ENCODE data around the gene SPOP. TPM values are rescaled to one million over a fixed set of nuclear protein-coding genes. Genes with fewer than 3 reads are reported as not detected.
"Not testable (repeated sequence)": the region's sequence is repeated elsewhere in the genome, so short reads cannot be mapped to it uniquely, and the experiment has no call there.

SPOP gene
- 100 to 1,000 TPM in 2 of 3 donors, 10 to 100 TPM in 1; 64.9 to 180 (median 105) TPM for polyA plus RNA-seq

DNA sequence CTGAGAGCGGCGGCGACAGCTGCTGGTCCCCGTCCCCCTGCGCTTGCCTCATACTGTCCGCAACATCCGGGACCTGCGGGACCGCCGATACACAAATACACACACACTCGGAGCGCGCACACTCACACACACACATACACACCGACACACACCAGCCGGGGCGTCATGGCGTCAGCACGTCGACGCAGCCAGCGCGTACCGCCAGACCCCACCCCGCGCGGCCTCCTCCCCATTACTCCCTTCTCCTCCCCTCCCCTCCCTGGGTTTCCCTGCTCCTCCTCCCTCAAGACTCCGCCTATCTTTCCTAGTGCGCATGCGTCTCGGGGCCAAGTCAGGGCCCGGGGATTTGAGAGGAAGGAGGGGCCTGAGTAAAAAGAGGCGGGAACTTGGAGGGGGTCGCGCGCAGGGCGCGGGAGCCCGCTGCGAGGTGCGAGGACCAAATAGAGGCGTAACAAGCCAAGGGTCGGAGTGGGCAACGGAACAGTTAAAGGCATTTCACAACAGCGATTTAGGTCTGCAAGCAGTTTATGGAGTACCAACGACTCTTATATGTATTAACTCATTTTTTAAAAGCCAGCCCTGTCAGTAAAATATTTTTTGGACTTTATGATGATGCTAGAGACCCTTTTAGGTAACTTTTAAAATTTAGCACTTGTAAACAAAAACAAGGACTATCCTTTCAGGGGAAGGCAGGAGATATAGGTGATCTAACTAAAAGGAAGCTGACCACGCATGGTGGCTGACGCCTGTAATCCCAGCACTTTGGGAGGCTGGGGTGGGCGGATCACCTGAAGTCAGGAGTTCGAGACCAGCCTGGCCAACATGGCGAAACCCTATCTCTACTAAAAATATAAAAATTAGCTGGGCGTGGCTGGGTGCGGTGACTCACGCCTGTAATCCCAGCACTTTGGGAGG is at the start of gene SPOP:
TSS of gene SPOP (minus strand) at position 165 of the 915 bp plus-strand sequence. CDS start 55,287 bp downstream, outside the sequence.
- H3K9me3 Mint-ChIP-seq = peaks cover 0 to 5% (median 0%) of the 10 kb centered on the region in 6 donors
- peaks cover 16 to 21% (median 17%) of the 10 kb centered on the region in 3 donors for H3K27me3 Mint-ChIP-seq (ENCODE audit: low read depth in 3 of 3)
- DNase-seq = peak; percentile 99 to 100 (median 99)
- peak within 1 kb of the TSS; percentile 94 to 98 (median 96) for H3K4me3 Mint-ChIP-seq
- peaks cover 0 to 9% (median 0%) of the 10 kb centered on the region in 3 donors for H3K36me3 Mint-ChIP-seq
- H3K4me1 Mint-ChIP-seq = peaks cover 45 to 50% of the 10 kb centered on the region in 2 donors
- H3K27ac Mint-ChIP-seq = peak within 1 kb of the TSS; percentile 97 to 99 (median 98)

GRCh38 chr17:49727380-49727779 is 49.5 kb upstream of the SPOP start:
- H3K36me3 Mint-ChIP-seq = peaks cover 20 to 47% (median 28%) of the 10 kb centered on the region in 3 donors
- DNase-seq = no peak

DNA sequence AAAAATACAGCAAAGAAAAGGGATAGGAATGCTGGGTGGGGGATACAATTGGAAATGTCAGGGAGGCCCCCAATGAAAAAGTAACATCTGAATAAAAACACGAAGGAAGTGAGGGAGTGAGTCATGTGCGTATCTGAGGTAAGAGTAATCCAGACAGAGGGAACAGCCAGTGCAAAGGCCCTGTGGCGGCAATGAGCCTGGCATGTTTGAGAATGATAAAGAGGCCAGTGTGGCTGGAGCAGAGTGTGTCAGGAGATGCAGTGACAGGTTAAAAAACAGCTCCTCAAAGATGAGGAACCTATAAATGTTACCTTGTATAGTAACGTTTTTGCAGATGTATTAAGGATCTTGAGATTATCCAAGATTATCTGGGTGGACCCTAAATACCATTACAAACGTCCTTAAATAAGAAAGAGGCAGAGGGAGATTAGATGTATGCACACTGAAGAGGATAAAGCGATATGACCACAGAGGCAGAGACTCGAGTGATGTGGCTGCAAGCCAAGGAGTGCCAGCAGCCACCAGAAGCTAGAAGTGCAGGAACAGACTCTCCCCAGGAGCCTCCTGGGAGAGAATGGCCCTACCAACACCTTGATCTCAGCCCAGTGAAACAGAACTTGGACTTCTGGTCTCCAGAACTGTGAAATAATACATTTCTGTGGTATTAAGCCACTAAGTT is 47.7 kb upstream of the SPOP start:
- peaks cover 0 to 1% (median 0%) of the 10 kb centered on the region in 3 donors for H3K27me3 Mint-ChIP-seq (ENCODE audit: low read depth in 3 of 3)
- H3K27ac Mint-ChIP-seq = peak overlapping the region; percentile 41 to 85 (median 78)
- no peak for DNase-seq
- peak overlapping the region in 1 of 5 donors; percentile 25 for H3K4me3 Mint-ChIP-seq
- peaks cover 63 to 88% of the 10 kb centered on the region in 2 donors for H3K4me1 Mint-ChIP-seq
- H3K9me3 Mint-ChIP-seq = peaks cover 0 to 2% (median 0%) of the 10 kb centered on the region in 6 donors
- peaks cover 14 to 48% (median 30%) of the 10 kb centered on the region in 3 donors for H3K36me3 Mint-ChIP-seq

More at GRCh38 chr17:49727380-49727779, 49.5 kb upstream of the SPOP start:
- Mint-ChIP-seq H3K4me3 (peak overlapping the region in 1 of 5 donors; percentile 41), H3K9me3 (peaks cover 0 to 2% (median 0%) of the 10 kb centered on the region in 6 donors), H3K27me3 (ENCODE audit: low read depth in 3 of 3) (peaks cover 0 to 1% (median 0%) of the 10 kb centered on the region in 3 donors), H3K4me1 (peaks cover 74 to 93% of the 10 kb centered on the region in 2 donors), H3K27ac (peak overlapping the region in 5 of 6 donors; percentile 68 to 93 (median 72))

- H3K27me3 Mint-ChIP-seq (ENCODE audit: low read depth in 3 of 3); H3K9me3 Mint-ChIP-seq; DNase-seq; H3K4me3 Mint-ChIP-seq: not testable (repeated sequence)
- H3K36me3 Mint-ChIP-seq = peaks cover 14 to 52% (median 30%) of the 10 kb centered on the region in 3 donors
- peaks cover 56 to 77% of the 10 kb centered on the region in 2 donors for H3K4me1 Mint-ChIP-seq
- H3K27ac Mint-ChIP-seq = peak overlapping the region in 5 of 6 donors; percentile 70 to 85 (median 84)
Measured at GRCh38 chr17:49724552-49724951, 46.7 kb upstream of the SPOP start.

GRCh38 chr17:49723423-49723822 is 45.5 kb upstream of the SPOP start:
- Mint-ChIP-seq H3K27me3 (ENCODE audit: low read depth in 3 of 3) (peaks cover 0 to under 1% (median 0%) of the 10 kb centered on the region in 3 donors), H3K9me3 (peaks cover 0 to 2% (median 0%) of the 10 kb centered on the region in 6 donors), H3K36me3 (peaks cover 14 to 44% (median 21%) of the 10 kb centered on the region in 3 donors), H3K4me1 (peaks cover 47 to 66% of the 10 kb centered on the region in 2 donors), H3K4me3 (no peak overlapping the region), H3K27ac (peak overlapping the region in 5 of 6 donors; percentile 27 to 78 (median 74))
- no peak for DNase-seq

DNA sequence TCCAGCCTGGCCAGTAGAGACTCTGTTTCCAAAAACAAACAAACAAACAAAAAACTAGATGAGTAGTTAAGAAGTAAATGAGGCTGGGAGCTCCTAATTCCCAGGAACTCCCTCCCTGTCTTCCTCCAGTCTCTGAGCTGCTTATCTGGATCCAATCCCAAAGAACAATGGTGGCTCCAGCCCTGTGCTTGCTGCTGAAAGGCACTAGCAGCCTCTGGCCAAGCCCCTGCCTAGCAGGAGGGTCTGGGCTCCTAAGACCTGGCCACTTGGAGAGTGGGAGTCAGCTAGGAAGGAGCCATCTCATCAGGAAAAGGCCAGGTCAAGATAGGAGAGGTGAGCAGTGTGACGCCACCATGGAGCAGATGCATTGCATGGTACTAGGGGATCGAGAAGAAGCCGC is 44.2 kb upstream of the SPOP start:
- Mint-ChIP-seq H3K4me3 (no peak overlapping the region), H3K4me1 (peaks cover 48 to 63% of the 10 kb centered on the region in 2 donors), H3K9me3 (peaks cover 0 to 2% (median 0%) of the 10 kb centered on the region in 6 donors), H3K36me3 (peaks cover 20 to 54% (median 32%) of the 10 kb centered on the region in 3 donors), H3K27me3 (ENCODE audit: low read depth in 3 of 3) (no peaks in the 10 kb centered on the region), H3K27ac (peak overlapping the region; percentile 27 to 83 (median 74))
- DNase-seq = no peak

DNA sequence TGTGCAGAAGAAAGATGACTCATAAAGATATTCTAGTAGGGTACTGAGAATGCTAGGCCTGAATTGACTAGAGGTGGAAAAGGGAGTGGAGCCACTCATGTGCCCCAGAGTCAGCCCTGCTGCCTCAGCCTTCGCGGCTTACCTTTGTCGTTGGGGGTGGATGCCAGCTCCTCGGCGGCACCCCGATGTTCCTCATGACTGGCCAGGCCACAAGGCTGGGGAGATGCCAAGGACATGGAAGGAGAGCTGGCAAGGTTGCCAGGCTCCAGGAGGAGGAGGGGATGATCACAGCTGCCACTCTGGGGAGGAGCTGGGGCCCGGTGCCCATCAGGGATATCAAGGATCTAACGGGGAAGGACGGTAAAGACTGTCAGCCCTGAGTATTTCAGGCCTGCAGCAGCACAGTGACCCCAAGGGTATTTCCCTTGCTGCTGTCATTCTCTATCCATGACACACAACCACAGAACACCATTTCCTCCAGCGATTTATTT is 39.5 kb upstream of the SPOP start:
- H3K36me3 Mint-ChIP-seq = peaks cover 31 to 53% (median 36%) of the 10 kb centered on the region in 3 donors
- H3K27me3 Mint-ChIP-seq (ENCODE audit: low read depth in 3 of 3) = peaks cover 10 to 22% (median 14%) of the 10 kb centered on the region in 3 donors
- DNase-seq = no peak
- peak overlapping the region; percentile 96 to 100 (median 99) for H3K27ac Mint-ChIP-seq
- H3K9me3 Mint-ChIP-seq = no peaks in the 10 kb centered on the region
- peak overlapping the region in 2 of 5 donors; percentile 25 to 67 for H3K4me3 Mint-ChIP-seq
- peaks cover 58 to 69% of the 10 kb centered on the region in 2 donors for H3K4me1 Mint-ChIP-seq

GRCh38 chr17:49716668-49717364 is 38.9 kb upstream of the SPOP start:
- no peak for DNase-seq
- Mint-ChIP-seq H3K27me3 (ENCODE audit: low read depth in 3 of 3) (peaks cover 10 to 22% (median 14%) of the 10 kb centered on the region in 3 donors), H3K27ac (peak overlapping the region; percentile 96 to 100 (median 99)), H3K9me3 (no peaks in the 10 kb centered on the region), H3K4me3 (peak overlapping the region; percentile 54 to 81 (median 64)), H3K4me1 (peaks cover 62 to 70% of the 10 kb centered on the region in 2 donors), H3K36me3 (peaks cover 31 to 49% (median 36%) of the 10 kb centered on the region in 3 donors)

DNA sequence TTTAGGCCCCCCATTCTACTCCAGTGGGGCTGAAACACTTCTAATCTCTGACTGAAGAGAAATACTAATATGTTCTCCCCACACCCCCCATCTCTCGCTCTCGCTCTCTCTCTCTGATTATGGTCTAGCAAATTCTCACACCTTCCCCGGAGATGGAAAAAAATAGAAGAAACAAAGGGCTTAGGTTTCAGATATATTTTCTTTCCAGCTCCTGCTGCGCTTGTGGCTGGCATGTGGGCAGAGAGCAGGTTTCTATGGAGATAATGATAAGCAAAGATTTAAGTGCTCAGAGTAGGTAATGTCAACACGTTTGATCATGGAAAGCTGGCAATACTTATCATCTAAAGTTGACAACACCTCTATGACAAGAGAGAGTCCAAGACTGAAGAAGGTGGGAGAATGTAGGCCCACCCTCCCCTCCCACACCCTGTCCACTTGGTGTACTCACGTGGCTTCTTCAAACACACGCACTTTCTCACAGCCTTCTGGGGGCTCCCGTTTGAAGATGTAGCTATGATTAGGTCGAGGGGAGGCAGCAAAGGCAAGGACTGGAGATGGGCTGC is 37.9 kb upstream of the SPOP start:
- H3K4me1 Mint-ChIP-seq = peaks cover 65 to 71% of the 10 kb centered on the region in 2 donors
- no peaks in the 10 kb centered on the region for H3K9me3 Mint-ChIP-seq

DNA sequence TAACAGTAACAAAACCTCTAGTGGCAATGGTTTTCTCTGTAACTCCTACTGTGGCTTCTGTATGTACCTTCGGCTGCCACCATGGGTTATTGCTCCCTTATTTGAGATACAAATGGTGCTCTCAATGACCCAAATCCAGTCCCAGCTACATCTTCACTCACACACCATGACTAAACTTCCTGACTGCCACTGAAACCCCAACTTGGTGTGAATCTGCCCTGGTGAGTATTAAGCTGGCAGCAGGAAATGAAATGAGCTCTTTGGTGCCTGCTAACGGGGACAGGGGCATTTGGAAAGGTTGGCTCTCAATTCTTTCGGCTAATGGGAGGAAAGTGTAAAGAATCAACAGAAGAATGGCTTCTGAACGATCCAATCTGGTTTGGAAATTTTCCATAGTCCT is 37.3 kb upstream of the SPOP start:
- H3K36me3 Mint-ChIP-seq = peaks cover 31 to 49% (median 34%) of the 10 kb centered on the region in 3 donors
- DNase-seq = peak; percentile 80 to 86 (median 84)
- peak overlapping the region; percentile 54 to 81 (median 64) for H3K4me3 Mint-ChIP-seq

More for the DNA sequence above, 37.9 kb upstream of the SPOP start:
- Mint-ChIP-seq H3K4me3 (peak overlapping the region; percentile 54 to 81 (median 64)), H3K36me3 (peaks cover 31 to 47% (median 33%) of the 10 kb centered on the region in 3 donors), H3K27ac (peak overlapping the region; percentile 96 to 100 (median 99)), H3K27me3 (ENCODE audit: low read depth in 3 of 3) (peaks cover 10 to 22% (median 14%) of the 10 kb centered on the region in 3 donors)
- peak; percentile 91 to 92 (median 92) for DNase-seq

GRCh38 chr17:49708515-49709183 is 30.8 kb upstream of the SPOP start:
- Mint-ChIP-seq H3K36me3 (peaks cover 15 to 33% (median 21%) of the 10 kb centered on the region in 3 donors), H3K9me3 (no peaks in the 10 kb centered on the region), H3K4me1 (peaks cover 60 to 83% of the 10 kb centered on the region in 2 donors), H3K4me3 (peak overlapping the region; percentile 90 to 97 (median 95)), H3K27ac (peak overlapping the region; percentile 94 to 99 (median 98)), H3K27me3 (ENCODE audit: low read depth in 3 of 3) (peaks cover 7 to 9% (median 8%) of the 10 kb centered on the region in 3 donors)
- DNase-seq = no peak

More for the DNA sequence above, 37.3 kb upstream of the SPOP start:
- Mint-ChIP-seq H3K27me3 (ENCODE audit: low read depth in 3 of 3) (peaks cover 10 to 22% (median 14%) of the 10 kb centered on the region in 3 donors), H3K9me3 (no peaks in the 10 kb centered on the region), H3K27ac (peak overlapping the region; percentile 96 to 100 (median 99)), H3K4me1 (peaks cover 65 to 72% of the 10 kb centered on the region in 2 donors)
